Posterior vena cava (tissue), 2 donors: Measurements from ENCODE around the gene ATP6V0D1. TPM values are rescaled to one million over a fixed set of nuclear protein-coding genes. Genes with fewer than 3 reads are reported as not detected.
"Not testable (repeated sequence)": the region's sequence is repeated elsewhere in the genome, so short reads cannot be mapped to it uniquely, and the experiment has no call there.

Source experiments
- DNase-seq: peaks from one replicate; pipeline ENCODE4 v3.0.0-alpha.2; 2020; ENCODE audit warnings: low spot score
- intact Hi-C, 2 donors: fragments of 100-400 bp; cut with DNase I; formaldehyde crosslinking; loops; one replicate each; pipeline versions ENCODE4 v1.14.1 to v1.14.2; 2022 to 2023
- total RNA-seq, 2 donors: library from RNA; stranded (reverse); fragmentation: NEBNext Ultra II Directional; extraction: Animal tissue kit (Norgen Biotek cat#: 25700); gene quantifications; one replicate each; pipeline ENCODE4 v1.2.1, GENCODE V29; 2021
- donor health status: DM: yes; HTN: yes; CAD: no.
- donor health status: DM: yes; HTN: yes; CAD: no.

The ATP6V0D1 gene
- total RNA-seq, 2 donors from 2014 or later, result 56.7 to 73.4 TPM

DNA sequence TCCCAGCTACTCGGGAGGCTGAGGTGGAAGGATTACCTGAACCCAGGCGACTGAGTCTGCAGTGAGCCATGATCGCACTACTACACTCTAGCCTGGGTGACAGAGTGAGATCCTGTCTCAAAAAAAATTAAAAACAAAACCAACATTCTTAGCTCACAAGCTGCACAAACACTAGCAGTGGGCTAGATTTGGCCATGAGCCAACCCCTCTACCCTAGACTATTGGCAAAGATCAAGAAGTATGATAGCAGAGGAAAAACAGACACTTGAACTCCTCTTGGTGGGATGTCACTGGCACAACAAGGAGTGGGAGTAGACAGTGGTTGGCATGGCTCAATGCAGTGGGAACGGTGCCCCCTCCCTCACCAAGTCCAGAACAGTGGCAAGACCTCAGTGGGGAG is 28.1 kb upstream of the ATP6V0D1 start:
- no peak for DNase-seq
- intact Hi-C loops, result no loop called here

DNA sequence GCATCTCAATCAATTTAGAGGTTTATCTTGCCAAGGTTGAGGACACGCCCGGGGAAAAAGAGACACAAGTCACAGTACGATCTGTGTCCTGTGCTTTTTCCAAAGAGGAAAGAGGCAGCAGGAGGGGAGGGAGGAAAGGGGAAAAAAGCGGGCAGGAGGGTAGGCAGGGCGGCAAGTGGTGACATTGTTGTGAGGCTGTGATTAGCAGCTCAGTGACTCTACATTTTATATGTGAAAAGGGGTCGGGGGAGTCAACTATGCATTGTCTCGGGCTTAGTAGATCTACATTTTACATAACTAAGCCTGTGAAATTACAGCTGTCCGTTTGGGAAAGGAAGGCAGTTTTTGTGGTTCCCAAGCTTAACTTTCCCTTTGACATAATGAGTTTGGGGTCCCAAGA is 25.5 kb upstream of the ATP6V0D1 start:
- no peak for DNase-seq
- intact Hi-C loops, result no loop called here

DNA sequence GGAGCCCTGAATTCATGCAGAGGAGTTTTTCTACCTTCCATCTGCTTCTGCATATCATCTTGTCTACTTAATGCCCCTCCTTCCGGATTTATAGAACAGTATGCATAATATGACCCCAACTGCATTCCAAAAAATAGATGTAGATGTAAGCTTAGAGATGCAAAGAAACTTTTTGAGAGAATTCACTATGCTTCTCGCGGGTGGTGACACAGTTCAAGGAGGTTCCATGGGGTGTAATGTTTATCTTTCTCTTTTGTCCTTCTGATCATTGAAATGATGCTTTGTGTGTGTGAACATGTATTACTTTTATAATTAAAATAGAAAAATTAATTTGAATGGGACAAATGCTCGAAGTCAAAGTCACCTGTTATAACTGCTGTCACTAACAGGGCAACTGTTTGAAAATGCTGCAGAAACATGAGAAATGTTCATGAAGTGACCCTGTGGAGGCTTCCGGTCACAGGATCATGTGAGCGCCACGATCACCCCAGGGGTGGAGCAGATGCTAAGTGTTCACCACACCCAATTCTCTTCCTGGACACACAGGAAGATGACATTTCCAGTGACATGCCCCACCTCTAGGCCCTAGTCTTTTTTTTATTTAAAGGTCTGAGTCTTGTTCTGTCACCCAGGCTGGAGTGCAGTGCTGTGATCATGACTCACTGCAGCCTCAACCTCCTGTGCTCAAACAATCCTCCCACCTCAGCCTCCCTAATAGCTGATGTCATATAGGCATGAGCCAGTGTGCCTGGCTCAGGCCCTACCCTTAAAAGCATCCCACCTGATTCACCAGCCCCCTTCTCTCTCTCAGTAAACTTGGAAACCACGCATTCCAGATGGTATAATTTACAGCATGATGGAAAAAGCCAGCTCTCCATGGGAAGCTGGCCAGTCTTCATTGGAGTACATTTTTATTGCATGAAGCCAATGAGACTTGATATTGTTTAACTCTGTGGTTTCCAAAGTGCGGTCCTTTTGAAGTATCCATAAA is 23.4 kb upstream of the ATP6V0D1 start:
- peak; percentile 89 for DNase-seq
- intact Hi-C loops, result no loop called here

GRCh38 chr16:67499106-67499505 is 18.1 kb upstream of the ATP6V0D1 start:
- DNase-seq, result no peak

GRCh38 chr16:67490335-67491096 is 9.6 kb upstream of the ATP6V0D1 start:
- no peak for DNase-seq
- intact Hi-C loops, result no loop called here

More at GRCh38 chr16:67499106-67499505, 18.1 kb upstream of the ATP6V0D1 start:
- intact Hi-C loops, result no loop called here

- intact Hi-C loops, result no loop called here
- DNase-seq, result no peak
Measured at GRCh38 chr16:67489401-67490083, 8.6 kb upstream of the ATP6V0D1 start.

GRCh38 chr16:67487561-67487960 is 6.6 kb upstream of the ATP6V0D1 start:
- intact Hi-C loops, result not testable (repeated sequence)

GRCh38 chr16:67486805-67487204 is 5.8 kb upstream of the ATP6V0D1 start:
- DNase-seq, result no peak
- intact Hi-C loops, result no loop called here

More at GRCh38 chr16:67487561-67487960, 6.6 kb upstream of the ATP6V0D1 start:
- not testable (repeated sequence) for DNase-seq

DNA sequence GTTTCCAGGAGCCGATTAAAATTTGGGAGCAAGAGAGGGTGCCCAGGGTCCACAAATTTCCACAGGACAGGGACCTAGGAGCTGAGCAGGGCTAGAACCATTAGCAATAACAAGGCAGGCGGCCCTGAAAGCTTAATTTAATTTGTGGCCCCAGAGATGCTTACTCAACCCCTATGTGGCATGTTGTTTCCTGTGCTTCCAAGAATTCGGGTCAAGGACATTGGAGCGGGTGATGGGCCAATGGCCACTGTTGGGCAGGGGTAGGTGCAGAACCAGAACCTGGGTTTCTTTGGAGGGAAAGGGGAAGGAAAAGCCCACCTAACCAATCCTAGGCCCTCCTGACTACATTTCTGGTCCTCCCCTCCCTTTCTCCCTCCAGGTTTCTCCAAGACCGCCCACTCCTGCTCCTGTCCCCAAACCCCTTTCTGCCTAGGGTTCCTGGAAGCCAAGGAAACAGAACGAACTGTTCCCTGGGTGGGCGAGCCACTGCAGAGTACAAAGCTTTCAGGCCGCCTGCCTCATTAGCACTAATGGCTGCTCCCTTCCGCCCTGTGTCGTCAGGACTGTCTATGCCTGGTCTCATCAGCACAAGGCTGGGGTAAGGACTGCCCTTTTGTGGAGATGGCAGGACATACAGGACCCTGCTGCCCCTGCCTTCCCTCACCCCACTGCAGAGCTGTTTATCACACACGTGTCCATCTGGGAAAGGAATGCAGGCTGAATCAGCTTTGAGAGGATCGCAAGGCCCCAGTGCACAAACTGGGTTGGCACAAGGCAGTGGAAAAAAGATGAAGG is 3.0 kb upstream of the ATP6V0D1 start:
- intact Hi-C loops, result no loop called here
- DNase-seq, result no peak

DNA sequence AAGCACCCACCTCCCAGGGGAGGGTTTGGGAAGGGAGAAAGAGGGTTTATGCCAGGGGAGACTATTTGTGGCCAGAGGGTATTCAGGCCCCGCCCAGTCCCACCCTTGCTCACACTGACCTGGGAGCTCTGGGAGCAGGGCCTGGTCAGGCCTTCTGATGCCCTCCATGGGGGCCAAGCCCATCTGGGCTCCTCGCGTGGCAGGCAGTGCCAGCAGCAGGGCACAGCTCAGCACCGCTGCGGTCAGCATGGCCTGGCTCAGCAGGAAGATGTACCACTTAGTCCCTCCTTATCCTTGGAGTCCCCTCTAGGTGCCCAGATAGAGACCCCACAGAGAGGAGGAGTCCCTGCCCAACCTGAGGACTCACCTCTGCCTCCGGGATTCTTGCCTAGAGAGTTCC is 2.2 kb upstream of the ATP6V0D1 start, which contains the start of gene AGRP:
TSS of gene AGRP (minus strand) at position 398 of the 400 bp plus-strand sequence. CDS start at position 249, 149 bp downstream.
- no peak for DNase-seq
- intact Hi-C loops, result no loop called here

DNA sequence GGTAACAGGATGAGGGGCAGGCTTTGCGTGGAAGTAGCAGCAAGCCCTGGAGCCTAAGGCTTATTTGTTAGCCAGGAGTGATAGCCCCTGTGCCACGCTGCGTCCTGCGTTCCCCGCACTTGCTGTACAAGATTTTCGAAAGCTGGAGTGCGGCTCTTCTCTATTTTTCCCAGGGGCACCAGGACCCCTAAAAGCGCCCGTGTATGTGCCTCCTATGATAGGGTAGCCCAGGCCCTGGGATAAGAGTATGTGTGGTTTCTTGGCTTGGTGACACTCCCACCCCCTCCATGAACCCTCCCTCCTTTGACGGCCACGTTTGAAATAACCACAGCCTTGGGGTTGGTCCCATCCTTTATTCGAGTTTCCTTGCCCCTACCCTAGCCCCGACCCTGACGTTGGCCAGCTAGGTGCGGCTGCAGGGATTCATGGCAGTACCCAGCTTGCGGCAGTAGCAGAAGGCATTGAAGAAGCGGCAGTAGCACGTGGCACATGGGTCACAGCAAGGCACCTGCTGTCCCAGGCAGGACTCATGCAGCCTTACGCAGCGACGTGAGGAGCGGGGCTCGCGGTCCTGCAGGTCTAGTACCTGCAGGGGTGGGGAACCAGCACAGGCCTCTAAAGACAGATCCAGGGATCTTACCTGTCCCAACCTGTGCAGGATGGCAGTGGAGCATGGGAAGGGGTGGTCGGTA is 1.4 kb upstream of the ATP6V0D1 start:
- intact Hi-C loops, result no loop called here
- DNase-seq, result no peak

DNA sequence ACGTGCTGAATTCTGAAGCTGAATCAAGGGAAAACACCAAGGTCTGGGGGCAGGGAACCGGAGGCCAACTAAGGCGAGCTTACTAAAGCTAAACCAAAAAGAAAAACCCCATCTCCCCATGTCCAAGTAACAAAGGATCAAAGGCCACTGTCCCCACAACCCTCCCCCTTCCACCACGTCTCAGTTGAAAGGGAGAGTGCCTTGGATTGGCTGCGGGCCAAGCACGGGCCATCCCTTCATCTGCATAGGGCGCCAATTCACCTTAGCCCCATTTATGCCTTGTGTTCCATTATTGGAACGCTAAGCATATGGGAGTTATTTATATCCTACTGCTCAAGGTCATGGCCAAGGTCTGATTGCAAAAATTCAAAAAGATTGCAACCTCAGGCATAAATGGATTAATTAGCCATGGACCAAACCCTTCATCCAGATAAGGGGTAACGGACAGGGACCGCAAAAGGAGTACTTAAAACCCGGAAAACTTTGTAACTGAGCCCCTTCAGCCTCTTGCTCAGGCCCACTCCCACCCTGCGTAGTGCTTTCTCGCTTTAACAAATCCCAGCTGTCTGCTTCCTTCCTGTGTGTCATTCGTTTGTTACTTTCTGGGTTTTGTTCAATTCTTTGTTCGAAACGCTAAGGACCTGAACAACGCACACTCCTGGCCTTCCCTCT is 740 bp upstream of the ATP6V0D1 start:
- no peak for DNase-seq
- intact Hi-C loops, result no loop called here

GRCh38 chr16:67477960-67478554 is 2.9 kb downstream of the ATP6V0D1 start:
- intact Hi-C loops, result no loop called here
- no peak for DNase-seq

DNA sequence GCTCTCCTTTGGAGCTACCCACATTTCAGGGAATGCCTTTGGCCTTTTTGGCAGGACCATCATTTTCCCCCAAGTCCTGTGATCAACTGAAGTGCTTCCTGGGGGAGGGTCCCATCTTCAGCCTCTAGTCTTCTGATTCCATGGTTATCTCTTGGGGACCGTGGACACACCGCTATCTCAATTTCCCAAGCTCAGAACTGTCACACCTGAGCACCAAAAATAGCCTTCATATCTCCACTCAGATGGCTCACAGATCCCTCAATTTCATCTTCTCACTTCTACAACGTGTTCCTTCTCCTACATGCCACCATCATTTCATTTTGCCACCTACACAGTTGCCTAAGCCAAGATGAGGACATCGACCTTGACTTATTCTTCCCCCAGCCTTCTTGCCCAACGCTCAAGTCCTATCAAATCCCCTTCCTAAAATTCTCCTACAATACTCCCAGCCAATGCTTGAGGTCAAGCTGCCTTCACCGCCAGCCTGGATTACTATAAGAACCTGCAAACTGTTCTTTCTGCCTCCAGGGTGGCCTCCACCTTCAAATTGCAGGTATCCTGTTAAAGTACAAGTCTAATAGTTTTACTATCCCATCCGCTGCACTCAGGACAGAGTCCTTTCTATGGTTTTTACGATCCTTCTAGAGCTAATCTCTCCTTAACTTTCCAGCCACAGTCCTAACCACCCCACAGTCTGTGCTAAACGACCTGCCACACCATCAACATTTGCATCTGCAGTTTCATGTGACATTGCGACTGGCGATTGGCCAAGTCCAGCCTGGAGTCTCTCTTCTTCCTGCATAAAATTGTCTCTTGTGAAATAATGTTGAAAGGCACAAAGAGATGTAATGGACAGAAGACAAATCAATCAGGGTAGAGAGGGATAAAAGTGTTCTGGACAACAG is 6.2 kb downstream of the ATP6V0D1 start:
- DNase-seq, result no peak
- intact Hi-C loops, result no loop called here

DNA sequence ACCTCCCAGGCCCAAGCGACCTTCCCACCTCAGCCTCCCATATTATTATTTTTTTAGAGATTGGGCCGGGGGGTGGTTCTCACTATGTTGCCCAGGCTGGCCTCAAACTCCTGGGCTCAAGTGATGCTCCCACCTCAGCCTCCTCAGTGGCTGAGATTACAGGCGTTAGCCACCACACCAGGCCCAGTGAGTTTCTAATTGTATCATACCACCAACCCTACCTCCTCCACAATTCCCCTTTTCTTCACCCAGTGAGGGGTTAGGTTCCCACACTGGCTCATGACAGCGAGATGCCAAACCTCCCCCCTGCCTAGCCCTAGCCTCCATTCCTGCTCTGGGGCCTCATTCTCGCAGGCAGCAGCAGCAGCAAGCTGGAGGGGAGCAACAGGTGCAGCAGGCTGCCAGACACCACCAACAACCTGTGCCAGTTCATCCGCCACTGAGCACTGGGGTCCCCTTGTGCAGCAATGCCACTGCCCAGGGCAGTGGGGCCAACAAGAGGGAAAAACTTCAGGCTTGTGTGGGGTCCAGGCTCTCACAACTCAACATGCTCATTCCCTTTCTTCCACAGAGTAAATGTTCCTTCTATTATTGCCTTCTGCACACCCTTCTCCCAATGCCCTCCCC is 9.1 kb downstream of the ATP6V0D1 start:
- no peak for DNase-seq
- intact Hi-C loops, result no loop called here

- no peak for DNase-seq
- intact Hi-C loops, result no loop called here
Measured at GRCh38 chr16:67470359-67470758, 10.6 kb downstream of the ATP6V0D1 start.
